ENCODE data around the gene FAAP20.

Gene FAAP20

GRCh38 chr1:2189459-2190425 is 4.8 kb downstream of the FAAP20 start:
- FAIRE-seq: peak; percentile 94
- DNase-seq (ENCODE audit: insufficient read length, low spot score): peak; percentile 96

GRCh38 chr1:2188336-2188735 is 6.2 kb downstream of the FAAP20 start:
- FAIRE-seq: no peak
- no peak for TF ChIP-seq PAX5 (IDR thresholded peaks at IDR 0.05; ENCODE audit: insufficient read depth, low read length, severe bottlenecking)
- no peak for TF ChIP-seq SPI1 (IDR thresholded peaks at IDR 0.05; ENCODE audit: low read depth, low read length)
- TF ChIP-seq POLR2A (IDR thresholded peaks at IDR 0.05; ENCODE audit: low read depth, low read length): no peak
- TF ChIP-seq POU2F2 (IDR thresholded peaks at IDR 0.05; ENCODE audit: low read depth, low read length): no peak
- no peak for TF ChIP-seq POLR2AphosphoS5 (IDR thresholded peaks at IDR 0.05; ENCODE audit: low read depth, low read length)
- TF ChIP-seq TAF1 (IDR thresholded peaks at IDR 0.05; ENCODE audit: low read depth, low read length): no peak
- DNase-seq (ENCODE audit: insufficient read length, low spot score): no peak

More at GRCh38 chr1:2189459-2190425, 4.8 kb downstream of the FAAP20 start:
- TF ChIP-seq PAX5 (IDR thresholded peaks at IDR 0.05; ENCODE audit: insufficient read depth, low read length, severe bottlenecking): no peak
- TF ChIP-seq TAF1 (IDR thresholded peaks at IDR 0.05; ENCODE audit: low read depth, low read length): no peak
- TF ChIP-seq POLR2AphosphoS5 (IDR thresholded peaks at IDR 0.05; ENCODE audit: low read depth, low read length): no peak
- no peak for TF ChIP-seq POU2F2 (IDR thresholded peaks at IDR 0.05; ENCODE audit: low read depth, low read length)
- no peak for TF ChIP-seq SPI1 (IDR thresholded peaks at IDR 0.05; ENCODE audit: low read depth, low read length)
- no peak for TF ChIP-seq POLR2A (IDR thresholded peaks at IDR 0.05; ENCODE audit: low read depth, low read length)

- TF ChIP-seq PAX5 (IDR thresholded peaks at IDR 0.05; ENCODE audit: insufficient read depth, low read length, severe bottlenecking) (no peak), SPI1 (IDR thresholded peaks at IDR 0.05; ENCODE audit: low read depth, low read length) (no peak), POLR2A (IDR thresholded peaks at IDR 0.05; ENCODE audit: low read depth, low read length) (no peak), TAF1 (IDR thresholded peaks at IDR 0.05; ENCODE audit: low read depth, low read length) (no peak), POU2F2 (IDR thresholded peaks at IDR 0.05; ENCODE audit: low read depth, low read length) (no peak), POLR2AphosphoS5 (IDR thresholded peaks at IDR 0.05; ENCODE audit: low read depth, low read length) (no peak)
- no peak for DNase-seq (ENCODE audit: insufficient read length, low spot score)
- no peak for FAIRE-seq
These were observed 7.0 kb downstream of the FAAP20 start for GRCh38 chr1:2187619-2188018.

GRCh38 chr1:2186901-2187300 is 7.7 kb downstream of the FAAP20 start:
- FAIRE-seq (no peak), DNase-seq (ENCODE audit: insufficient read length, low spot score) (no peak)
- no peak for TF ChIP-seq PAX5 (IDR thresholded peaks at IDR 0.05; ENCODE audit: insufficient read depth, low read length, severe bottlenecking)
- no peak for TF ChIP-seq POU2F2 (IDR thresholded peaks at IDR 0.05; ENCODE audit: low read depth, low read length)
- TF ChIP-seq TAF1 (IDR thresholded peaks at IDR 0.05; ENCODE audit: low read depth, low read length): no peak
- TF ChIP-seq POLR2A (IDR thresholded peaks at IDR 0.05; ENCODE audit: low read depth, low read length): no peak
- TF ChIP-seq SPI1 (IDR thresholded peaks at IDR 0.05; ENCODE audit: low read depth, low read length): no peak
- TF ChIP-seq POLR2AphosphoS5 (IDR thresholded peaks at IDR 0.05; ENCODE audit: low read depth, low read length): no peak

- TF ChIP-seq POU2F2 (IDR thresholded peaks at IDR 0.05; ENCODE audit: low read depth, low read length) (no peak), POLR2AphosphoS5 (IDR thresholded peaks at IDR 0.05; ENCODE audit: low read depth, low read length) (no peak), SPI1 (IDR thresholded peaks at IDR 0.05; ENCODE audit: low read depth, low read length) (no peak), PAX5 (IDR thresholded peaks at IDR 0.05; ENCODE audit: insufficient read depth, low read length, severe bottlenecking) (no peak), TAF1 (IDR thresholded peaks at IDR 0.05; ENCODE audit: low read depth, low read length) (no peak), POLR2A (IDR thresholded peaks at IDR 0.05; ENCODE audit: low read depth, low read length) (no peak)
- FAIRE-seq (no peak), DNase-seq (ENCODE audit: insufficient read length, low spot score) (no peak)
These were observed 8.4 kb downstream of the FAAP20 start for GRCh38 chr1:2185880-2186855.

GRCh38 chr1:2184934-2185333 is 9.6 kb downstream of the FAAP20 start:
- DNase-seq (ENCODE audit: insufficient read length, low spot score) (no peak), FAIRE-seq (no peak)
- no peak for TF ChIP-seq POU2F2 (IDR thresholded peaks at IDR 0.05; ENCODE audit: low read depth, low read length)
- TF ChIP-seq TAF1 (IDR thresholded peaks at IDR 0.05; ENCODE audit: low read depth, low read length): no peak
- no peak for TF ChIP-seq SPI1 (IDR thresholded peaks at IDR 0.05; ENCODE audit: low read depth, low read length)
- TF ChIP-seq POLR2A (IDR thresholded peaks at IDR 0.05; ENCODE audit: low read depth, low read length): no peak
- TF ChIP-seq PAX5 (IDR thresholded peaks at IDR 0.05; ENCODE audit: insufficient read depth, low read length, severe bottlenecking): no peak
- TF ChIP-seq POLR2AphosphoS5 (IDR thresholded peaks at IDR 0.05; ENCODE audit: low read depth, low read length): no peak

- DNase-seq (ENCODE audit: insufficient read length, low spot score) (no peak), FAIRE-seq (no peak)
- TF ChIP-seq PAX5 (IDR thresholded peaks at IDR 0.05; ENCODE audit: insufficient read depth, low read length, severe bottlenecking) (no peak), POLR2A (IDR thresholded peaks at IDR 0.05; ENCODE audit: low read depth, low read length) (no peak), POLR2AphosphoS5 (IDR thresholded peaks at IDR 0.05; ENCODE audit: low read depth, low read length) (no peak), TAF1 (IDR thresholded peaks at IDR 0.05; ENCODE audit: low read depth, low read length) (no peak), SPI1 (IDR thresholded peaks at IDR 0.05; ENCODE audit: low read depth, low read length) (no peak), POU2F2 (IDR thresholded peaks at IDR 0.05; ENCODE audit: low read depth, low read length) (no peak)
These were observed 10.0 kb downstream of the FAAP20 start for GRCh38 chr1:2184531-2184930.

- FAIRE-seq (no peak), DNase-seq (ENCODE audit: insufficient read length, low spot score) (no peak)
- TF ChIP-seq POLR2AphosphoS5 (IDR thresholded peaks at IDR 0.05; ENCODE audit: low read depth, low read length): no peak
- no peak for TF ChIP-seq PAX5 (IDR thresholded peaks at IDR 0.05; ENCODE audit: insufficient read depth, low read length, severe bottlenecking)
- no peak for TF ChIP-seq POU2F2 (IDR thresholded peaks at IDR 0.05; ENCODE audit: low read depth, low read length)
- TF ChIP-seq TAF1 (IDR thresholded peaks at IDR 0.05; ENCODE audit: low read depth, low read length): no peak
- TF ChIP-seq SPI1 (IDR thresholded peaks at IDR 0.05; ENCODE audit: low read depth, low read length): no peak
These were observed 10.6 kb downstream of the FAAP20 start for GRCh38 chr1:2183937-2184334.

Data from GM12891 (cell line).